ENCODE data around the gene STXBP6.

STXBP6 gene

DNA sequence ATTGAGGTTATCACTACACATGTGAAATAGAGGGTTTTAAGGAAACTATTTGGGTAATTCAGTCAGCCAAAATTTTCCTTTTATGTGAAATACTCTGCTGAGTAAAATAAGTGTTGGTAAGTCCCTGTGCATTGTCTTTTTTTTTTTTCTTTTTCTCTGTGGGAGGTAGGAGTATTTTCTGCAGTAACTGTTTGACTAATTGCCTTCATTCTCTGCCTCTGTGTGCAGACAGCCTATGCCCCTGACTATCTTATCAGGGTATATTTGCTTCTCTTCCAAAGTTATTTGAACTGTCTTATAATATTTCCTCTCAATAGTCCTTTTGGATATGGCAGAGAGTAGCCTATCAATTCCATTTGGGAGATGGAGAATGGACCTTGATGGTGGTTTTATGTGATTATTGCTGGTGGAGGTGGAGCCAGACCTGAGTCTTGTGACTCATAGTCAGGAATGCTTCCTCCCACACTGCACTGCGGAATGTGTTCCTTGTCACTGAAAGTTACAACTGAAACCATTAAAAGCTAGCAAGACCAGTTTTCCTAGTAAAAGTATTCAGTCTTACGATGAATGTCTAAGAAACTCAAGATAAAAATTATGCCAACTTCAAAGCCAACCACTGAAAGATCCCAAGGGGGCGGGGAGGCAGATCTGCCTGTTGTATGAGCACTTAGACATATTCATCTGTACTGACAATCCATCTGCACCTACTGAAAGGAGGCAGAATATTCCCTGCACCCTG lies 40.9 kb upstream of the STXBP6 start:
- no peak for DNase-seq (ENCODE audit: low read depth, low spot score)
- POLR2A ChIA-PET = no interaction called here

GRCh38 chr14:25090256-25090655 lies 40.3 kb upstream of the STXBP6 start:
- TF ChIP-seq CTCF (IDR thresholded peaks at IDR 0.05; ENCODE audit: insufficient read depth, low read length, missing control alignments) = no peak
- no peak for DNase-seq (ENCODE audit: low read depth, low spot score)
- CTCF ChIA-PET = no interaction called here
- no peak overlapping the region for H3K4me3 ChIP-seq (ENCODE audit: low read depth, low read length)
- POLR2A ChIA-PET = no interaction called here

More for the DNA sequence above, 40.9 kb upstream of the STXBP6 start:
- H3K4me3 ChIP-seq (ENCODE audit: low read depth, low read length) = no peak overlapping the region
- CTCF ChIA-PET = no interaction called here
- no peak for TF ChIP-seq CTCF (IDR thresholded peaks at IDR 0.05; ENCODE audit: insufficient read depth, low read length, missing control alignments)

- no peak for DNase-seq (ENCODE audit: low read depth, low spot score)
- no peak overlapping the region for H3K4me3 ChIP-seq (ENCODE audit: low read depth, low read length)
- ChIA-PET CTCF (no interaction called here), POLR2A (no interaction called here)
- no peak for TF ChIP-seq CTCF (IDR thresholded peaks at IDR 0.05; ENCODE audit: insufficient read depth, low read length, missing control alignments)
These were observed 39.5 kb upstream of the STXBP6 start for GRCh38 chr14:25089496-25089895.

DNA sequence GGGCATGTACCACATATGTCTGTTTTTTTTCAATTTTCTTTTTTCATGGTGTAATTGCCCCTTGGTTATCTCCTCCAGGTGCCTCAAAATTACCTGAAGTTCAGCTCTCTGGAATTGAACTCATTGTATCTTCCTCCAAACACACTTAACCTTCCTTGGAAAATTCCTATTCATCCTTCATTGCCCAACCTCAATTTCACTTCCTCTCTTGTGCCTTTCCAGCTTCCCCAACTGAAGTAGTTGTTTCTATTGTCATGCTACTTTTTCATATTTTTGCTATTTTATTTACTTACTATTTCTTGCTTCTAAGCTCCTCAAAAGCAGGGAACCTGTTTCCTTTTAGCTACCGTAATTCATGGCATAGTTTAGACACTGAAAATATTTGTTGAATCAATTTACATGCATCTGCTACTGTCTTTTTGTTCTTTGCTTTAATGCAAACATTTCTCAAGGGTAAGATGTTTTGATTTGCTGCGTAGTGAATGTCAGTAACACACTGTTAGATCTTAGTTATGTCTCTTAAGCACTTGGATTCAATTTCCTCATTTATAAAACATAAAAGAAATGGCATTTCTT lies 37.0 kb upstream of the STXBP6 start:
- H3K4me3 ChIP-seq (ENCODE audit: low read depth, low read length) = no peak overlapping the region
- TF ChIP-seq CTCF (IDR thresholded peaks at IDR 0.05; ENCODE audit: insufficient read depth, low read length, missing control alignments) = no peak
- no peak for DNase-seq (ENCODE audit: low read depth, low spot score)
- CTCF ChIA-PET = no interaction called here
- POLR2A ChIA-PET = no interaction called here

DNA sequence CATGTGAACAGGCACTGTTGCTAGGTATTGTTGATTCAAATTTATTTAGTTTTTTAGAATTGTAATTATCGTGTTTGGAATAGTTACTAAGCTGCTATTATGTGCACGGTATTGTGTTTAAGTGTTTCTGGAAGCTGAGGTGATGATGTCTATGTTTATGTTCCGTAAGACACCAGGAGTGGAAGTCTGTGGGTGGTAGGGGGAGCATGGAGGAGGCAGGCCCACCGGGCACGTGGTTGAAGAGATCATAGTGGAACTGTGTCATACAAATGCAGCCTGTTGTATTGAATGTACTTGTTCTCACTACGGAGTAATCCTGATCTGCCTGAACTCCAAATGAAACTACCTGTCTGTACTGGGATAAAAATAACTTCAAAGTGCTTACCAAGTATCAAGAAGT lies 36.1 kb upstream of the STXBP6 start:
- ChIA-PET POLR2A (no interaction called here), CTCF (no interaction called here)
- no peak for DNase-seq (ENCODE audit: low read depth, low spot score)
- H3K4me3 ChIP-seq (ENCODE audit: low read depth, low read length) = no peak overlapping the region
- TF ChIP-seq CTCF (IDR thresholded peaks at IDR 0.05; ENCODE audit: insufficient read depth, low read length, missing control alignments) = no peak

DNA sequence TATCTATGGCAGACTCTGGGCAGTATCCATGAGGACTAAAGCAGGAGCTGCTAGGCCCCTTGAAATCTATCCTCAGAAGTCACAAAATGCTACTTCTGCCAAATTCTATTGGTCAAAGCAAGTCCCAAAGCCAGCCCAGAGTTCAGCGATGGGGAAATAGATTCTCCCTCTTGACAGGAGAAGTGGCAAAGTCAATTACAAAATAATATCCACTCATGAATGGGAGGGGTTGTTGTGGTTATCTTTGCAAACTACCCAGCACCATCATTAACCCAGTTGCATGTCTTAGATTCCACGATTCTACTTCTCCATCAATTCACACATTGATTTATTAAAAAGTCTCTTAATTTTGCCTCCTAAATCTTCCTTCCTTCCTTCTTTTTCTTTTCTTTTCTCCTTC lies 30.7 kb upstream of the STXBP6 start:
- ChIA-PET CTCF (no interaction called here), POLR2A (no interaction called here)
- no peak for TF ChIP-seq CTCF (IDR thresholded peaks at IDR 0.05; ENCODE audit: insufficient read depth, low read length, missing control alignments)
- DNase-seq (ENCODE audit: low read depth, low spot score) = no peak
- H3K4me3 ChIP-seq (ENCODE audit: low read depth, low read length) = no peak overlapping the region
